Left ventricle myocardium inferior (tissue), 1 donor: ENCODE results near the gene AP2B1. TPM values are rescaled to one million over a fixed set of nuclear protein-coding genes. Genes with fewer than 3 reads are reported as not detected.

ENCODE experiments used
- DNase-seq: peaks from one replicate; pipeline ENCODE4 v3.0.0-alpha.2; 2020
- H3K27ac ChIP-seq: fragments of 200-600 bp; replicated peaks from 2 replicates; pipeline ENCODE4 v1.8.0; 2021
- H3K27me3 ChIP-seq: fragments of 200-600 bp; 2 replicates; pipeline ENCODE4 v1.8.0; 2021; ENCODE audit warnings: low read depth
- H3K36me3 ChIP-seq: fragments of 200-600 bp; 2 replicates; pipeline ENCODE4 v1.8.0; 2021
- H3K4me1 ChIP-seq: fragments of 200-600 bp; 2 replicates; pipeline ENCODE4 v1.8.0; 2021
- H3K4me3 ChIP-seq: fragments of 200-600 bp; 2 replicates; pipeline ENCODE4 v1.8.0; 2021; ENCODE audit warnings: mild to moderate bottlenecking, moderate library complexity
- H3K9me3 ChIP-seq: fragments of 200-600 bp; replicated peaks from 2 replicates; pipeline ENCODE4 v1.8.0; 2021
- intact Hi-C: fragments of 100-400 bp; cut with micrococcal nuclease; formaldehyde crosslinking; loops from one replicate; pipeline ENCODE4 v1.11.0; 2022
- total RNA-seq: library from RNA; stranded (reverse); fragmentation: NEBNext Ultra II Directional; extraction: Animal tissue kit (Norgen Biotek cat#: 25700); gene quantifications from one replicate; pipeline ENCODE4 v1.2.1, GENCODE V29; 2021
- TF ChIP-seq, protein P1 (sequence below): fragments of 200-600 bp; IDR thresholded peaks from 2 replicates; pipeline ENCODE4 v1.8.0; 2021; ENCODE audit warnings: antibody characterized with exemption, mild to moderate bottlenecking, borderline replicate concordance
- donor health status: DM: no; HTN: yes; CAD: no; lungs with severe emphysema.

The AP2B1 gene
- total RNA-seq, 1 donor from 2014 or later: 113 TPM

GRCh38 chr17:35586569-35587073, 501 bp upstream of the AP2B1 start:
- DNase-seq: no peak
- peak overlapping the region; percentile 86 for H3K4me3 ChIP-seq
- TF ChIP-seq, protein P1, sequence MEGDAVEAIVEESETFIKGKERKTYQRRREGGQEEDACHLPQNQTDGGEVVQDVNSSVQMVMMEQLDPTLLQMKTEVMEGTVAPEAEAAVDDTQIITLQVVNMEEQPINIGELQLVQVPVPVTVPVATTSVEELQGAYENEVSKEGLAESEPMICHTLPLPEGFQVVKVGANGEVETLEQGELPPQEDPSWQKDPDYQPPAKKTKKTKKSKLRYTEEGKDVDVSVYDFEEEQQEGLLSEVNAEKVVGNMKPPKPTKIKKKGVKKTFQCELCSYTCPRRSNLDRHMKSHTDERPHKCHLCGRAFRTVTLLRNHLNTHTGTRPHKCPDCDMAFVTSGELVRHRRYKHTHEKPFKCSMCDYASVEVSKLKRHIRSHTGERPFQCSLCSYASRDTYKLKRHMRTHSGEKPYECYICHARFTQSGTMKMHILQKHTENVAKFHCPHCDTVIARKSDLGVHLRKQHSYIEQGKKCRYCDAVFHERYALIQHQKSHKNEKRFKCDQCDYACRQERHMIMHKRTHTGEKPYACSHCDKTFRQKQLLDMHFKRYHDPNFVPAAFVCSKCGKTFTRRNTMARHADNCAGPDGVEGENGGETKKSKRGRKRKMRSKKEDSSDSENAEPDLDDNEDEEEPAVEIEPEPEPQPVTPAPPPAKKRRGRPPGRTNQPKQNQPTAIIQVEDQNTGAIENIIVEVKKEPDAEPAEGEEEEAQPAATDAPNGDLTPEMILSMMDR: no peak
- no peaks in the 10 kb centered on the region for H3K27me3 ChIP-seq
- H3K27ac ChIP-seq: peak overlapping the region; percentile 91
- no peaks in the 10 kb centered on the region for H3K36me3 ChIP-seq
- intact Hi-C loops: no loop called here
- H3K9me3 ChIP-seq: no peaks in the 10 kb centered on the region
- H3K4me1 ChIP-seq: peaks cover 44% of the 10 kb centered on the region

DNA sequence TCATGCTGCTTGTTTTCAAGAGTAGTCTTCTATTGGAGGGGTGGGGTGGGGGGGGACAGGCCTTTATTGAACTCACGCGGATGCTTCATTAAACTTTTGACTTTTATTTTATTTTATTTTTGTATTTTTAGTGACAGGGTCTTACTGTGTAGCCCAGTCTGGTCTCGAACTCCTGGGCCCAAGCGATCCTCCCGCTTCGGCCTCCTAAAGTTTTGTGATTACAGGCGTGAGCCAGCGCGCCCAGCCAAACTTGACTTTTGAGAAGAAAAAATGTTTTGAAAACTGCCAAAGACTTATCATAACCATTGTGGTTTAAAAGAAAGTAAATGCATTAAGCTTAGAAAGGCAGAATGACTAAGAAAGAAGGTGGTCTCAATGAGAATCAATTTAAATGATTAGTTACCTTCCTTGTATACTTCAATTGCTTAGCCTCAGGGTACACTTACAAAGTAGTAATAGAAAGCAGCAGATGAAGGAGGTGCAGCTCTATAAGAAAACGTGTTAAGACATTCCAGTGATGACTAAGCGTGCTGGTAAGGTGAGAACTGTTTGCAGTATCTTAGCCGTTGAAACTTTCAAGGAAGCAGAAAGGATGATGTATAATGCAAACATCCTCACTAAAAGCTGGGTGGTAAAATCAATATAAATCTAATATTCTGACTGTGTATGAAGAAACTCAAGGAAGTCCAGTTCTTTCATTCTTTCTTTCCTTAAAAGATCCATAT, 1.2 kb downstream of the AP2B1 start:
- peaks cover 60% of the 10 kb centered on the region for H3K4me1 ChIP-seq
- no peaks in the 10 kb centered on the region for H3K36me3 ChIP-seq
- H3K27me3 ChIP-seq: no peaks in the 10 kb centered on the region
- peak overlapping the region; percentile 86 for H3K4me3 ChIP-seq
- H3K9me3 ChIP-seq: no peaks in the 10 kb centered on the region
- no peak for DNase-seq
- TF ChIP-seq, protein P1: no peak
- H3K27ac ChIP-seq: no peak overlapping the region
- intact Hi-C loops: no loop called here

DNA sequence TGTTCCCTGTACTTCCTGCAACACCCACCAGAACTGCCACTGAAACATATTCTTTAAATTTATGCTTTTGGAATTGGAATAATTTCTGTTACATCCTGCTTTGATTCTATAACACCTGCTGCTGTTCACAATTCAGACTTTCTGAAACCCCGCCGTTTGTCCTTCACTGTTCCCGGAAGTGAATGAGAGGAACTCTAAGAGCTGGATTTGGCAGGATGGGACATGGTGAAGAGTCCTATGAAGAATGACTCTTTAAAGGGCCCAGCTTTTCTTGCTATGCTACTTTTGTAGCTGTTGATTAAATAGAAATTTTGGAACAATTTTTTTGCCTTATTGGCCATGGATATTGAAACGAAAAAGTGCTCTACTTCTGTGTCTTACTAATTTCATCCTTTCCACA, 8.9 kb downstream of the AP2B1 start:
- peaks cover 61% of the 10 kb centered on the region for H3K36me3 ChIP-seq
- H3K9me3 ChIP-seq: no peaks in the 10 kb centered on the region
- H3K4me3 ChIP-seq: no peak overlapping the region
- no peak for DNase-seq
- intact Hi-C loops: no loop called here
- H3K27ac ChIP-seq: peak overlapping the region; percentile 25
- no peaks in the 10 kb centered on the region for H3K27me3 ChIP-seq
- TF ChIP-seq, protein P1: no peak
- H3K4me1 ChIP-seq: peaks cover 46% of the 10 kb centered on the region

DNA sequence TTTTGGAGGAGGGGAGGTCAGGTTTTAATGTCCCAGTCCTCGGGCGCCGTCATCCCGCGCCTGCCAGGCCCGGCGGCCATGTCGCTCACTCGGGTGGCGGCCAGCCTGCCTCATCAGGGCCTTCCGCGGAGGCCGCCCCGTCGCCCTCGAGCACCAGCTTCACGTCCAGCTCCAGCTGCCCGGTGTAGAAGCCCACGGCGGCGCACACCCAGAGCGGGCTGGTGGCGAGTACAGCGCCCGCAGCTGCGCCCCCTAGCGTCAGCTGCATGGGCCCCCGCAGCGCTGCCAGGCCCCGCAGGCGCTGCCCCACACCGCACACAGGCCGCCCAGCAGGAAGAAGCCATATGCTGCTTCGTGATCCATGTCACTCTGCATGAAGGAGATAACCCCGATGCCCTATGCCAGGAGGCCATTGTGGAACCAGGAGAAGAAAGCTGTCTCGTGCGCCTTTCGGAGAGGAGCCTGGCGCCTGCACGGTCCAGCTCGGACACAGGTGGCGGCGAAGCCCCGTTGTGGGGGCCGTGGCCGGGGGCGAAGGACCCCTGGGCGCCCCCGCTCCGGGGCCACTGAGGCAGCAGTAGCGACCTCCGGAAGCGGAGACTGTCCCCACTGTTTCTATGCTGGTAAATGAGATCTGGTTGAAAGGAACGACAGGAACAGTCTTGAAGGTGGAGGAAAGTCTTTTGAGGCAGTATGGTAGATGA, 9.6 kb downstream of the AP2B1 start:
- intact Hi-C loops: no loop called here
- no peaks in the 10 kb centered on the region for H3K9me3 ChIP-seq

DNA sequence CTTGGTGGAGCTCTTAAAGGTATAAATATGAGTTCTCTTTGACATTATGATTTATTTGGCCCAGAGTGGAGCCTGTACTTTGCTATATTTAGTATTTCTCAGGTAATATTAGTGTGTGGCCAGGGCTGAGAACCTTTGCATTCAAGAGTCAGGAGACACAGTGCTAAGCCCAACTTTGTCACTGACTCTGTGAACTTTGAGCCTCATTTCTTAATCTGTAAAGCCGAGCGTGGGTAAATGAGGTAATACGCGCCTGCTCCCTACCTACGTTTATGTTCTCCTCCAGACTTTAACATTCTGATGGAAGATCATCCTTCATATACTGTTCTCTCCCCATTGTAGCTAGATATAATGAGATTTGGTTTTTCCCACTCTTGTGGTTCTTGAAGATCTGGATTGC, 10.5 kb downstream of the AP2B1 start:
- Histone ChIP-seq H3K4me3 (no peak overlapping the region), H3K27me3 (no peaks in the 10 kb centered on the region), H3K36me3 (peaks cover 76% of the 10 kb centered on the region), H3K4me1 (peaks cover 36% of the 10 kb centered on the region), H3K9me3 (no peaks in the 10 kb centered on the region), H3K27ac (no peak overlapping the region)
- no peak for DNase-seq
- intact Hi-C loops: no loop called here
- TF ChIP-seq, protein P1: no peak

More for the DNA sequence above, 9.6 kb downstream of the AP2B1 start:
- Histone ChIP-seq H3K27ac (peak overlapping the region; percentile 7), H3K27me3 (no peaks in the 10 kb centered on the region), H3K4me3 (no peak overlapping the region), H3K36me3 (peaks cover 66% of the 10 kb centered on the region), H3K4me1 (peaks cover 45% of the 10 kb centered on the region)
- TF ChIP-seq, protein P1: no peak
- DNase-seq: no peak
